ENCODE results near the gene CLEC4G.
A peak's percentile ranks its signal among the peaks of the same experiment; 100 is the strongest.

Gene CLEC4G

DNA sequence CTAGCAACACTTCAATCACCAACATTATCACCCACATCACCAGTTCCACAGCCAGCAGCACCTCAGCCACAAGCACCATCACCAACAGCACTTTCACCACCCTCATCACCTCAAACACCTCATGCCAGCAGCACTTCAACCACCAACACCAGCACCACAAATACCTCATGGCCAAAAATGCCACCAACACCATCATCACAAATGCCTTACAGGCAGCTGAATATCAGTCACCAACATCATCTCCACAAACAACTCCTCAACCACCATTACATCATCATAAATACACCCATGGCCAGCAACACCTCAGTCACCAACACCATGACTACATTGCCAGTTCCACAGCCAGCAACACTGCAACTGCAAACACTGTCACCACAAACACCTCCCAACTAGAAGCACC is 40.4 kb downstream of the CLEC4G start:
- DNase-seq = no peak

DNA sequence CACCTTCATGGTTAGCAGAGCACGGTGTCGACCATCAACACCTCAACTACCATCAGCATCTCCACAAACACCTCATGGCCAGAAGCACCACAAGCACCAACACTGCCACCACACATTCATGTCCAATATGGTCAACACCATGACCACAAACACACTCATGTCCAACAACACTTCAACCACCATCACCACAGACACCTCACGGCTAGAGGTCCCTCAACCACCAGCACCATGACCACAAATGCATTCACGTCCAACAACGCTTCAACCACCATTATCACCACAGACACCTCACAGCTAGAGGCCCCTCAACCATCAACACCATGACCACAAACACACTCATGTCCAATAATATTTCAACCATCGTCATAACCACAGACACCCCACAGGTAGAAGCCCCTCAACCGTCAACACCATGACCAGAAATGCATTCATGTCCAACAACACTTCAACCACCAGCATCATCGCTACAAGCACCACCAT is 41.1 kb downstream of the CLEC4G start:
- DNase-seq = no peak

DNA sequence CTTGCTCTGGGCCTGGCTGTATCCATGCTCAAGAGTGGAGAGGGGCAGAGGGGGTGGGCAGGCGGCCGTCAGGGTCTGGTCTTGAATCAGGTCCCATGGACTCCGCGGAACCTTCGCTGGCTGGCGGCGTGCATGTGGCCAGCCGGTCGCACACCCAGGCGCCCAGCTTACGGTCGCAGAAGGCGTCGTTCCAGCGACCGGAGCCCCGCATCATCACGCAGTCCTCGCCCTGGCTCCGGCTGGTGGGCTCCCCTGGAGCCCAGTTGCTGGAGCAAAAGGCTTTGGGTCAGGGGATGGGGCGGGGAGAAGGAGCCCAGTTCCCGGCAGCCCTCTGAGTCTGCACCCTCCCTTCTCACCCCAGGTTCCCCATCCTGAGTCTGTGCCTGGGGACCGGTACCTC is 42.7 kb downstream of the CLEC4G start:
- DNase-seq = no peak

DNA sequence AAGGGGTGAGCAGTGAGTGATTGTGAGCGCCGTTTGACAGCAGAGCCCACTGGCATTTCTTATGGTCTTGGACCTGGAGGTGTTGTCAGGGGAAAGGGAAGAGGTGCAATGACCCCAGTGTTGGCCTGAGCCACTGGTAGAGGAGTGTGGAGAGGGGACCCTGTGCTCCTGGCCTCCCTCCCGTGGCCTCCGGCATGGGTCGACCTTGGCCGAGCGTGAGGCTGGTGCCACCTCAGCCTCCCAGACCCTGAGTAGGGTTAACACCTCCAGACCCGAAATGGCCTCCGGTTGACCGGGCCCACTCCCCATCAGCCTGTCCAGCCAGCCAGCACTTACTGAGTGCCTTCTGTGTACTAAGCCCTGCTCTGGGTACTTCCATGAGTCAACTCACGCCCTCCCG is 44.7 kb downstream of the CLEC4G start:
- no peak for DNase-seq

DNA sequence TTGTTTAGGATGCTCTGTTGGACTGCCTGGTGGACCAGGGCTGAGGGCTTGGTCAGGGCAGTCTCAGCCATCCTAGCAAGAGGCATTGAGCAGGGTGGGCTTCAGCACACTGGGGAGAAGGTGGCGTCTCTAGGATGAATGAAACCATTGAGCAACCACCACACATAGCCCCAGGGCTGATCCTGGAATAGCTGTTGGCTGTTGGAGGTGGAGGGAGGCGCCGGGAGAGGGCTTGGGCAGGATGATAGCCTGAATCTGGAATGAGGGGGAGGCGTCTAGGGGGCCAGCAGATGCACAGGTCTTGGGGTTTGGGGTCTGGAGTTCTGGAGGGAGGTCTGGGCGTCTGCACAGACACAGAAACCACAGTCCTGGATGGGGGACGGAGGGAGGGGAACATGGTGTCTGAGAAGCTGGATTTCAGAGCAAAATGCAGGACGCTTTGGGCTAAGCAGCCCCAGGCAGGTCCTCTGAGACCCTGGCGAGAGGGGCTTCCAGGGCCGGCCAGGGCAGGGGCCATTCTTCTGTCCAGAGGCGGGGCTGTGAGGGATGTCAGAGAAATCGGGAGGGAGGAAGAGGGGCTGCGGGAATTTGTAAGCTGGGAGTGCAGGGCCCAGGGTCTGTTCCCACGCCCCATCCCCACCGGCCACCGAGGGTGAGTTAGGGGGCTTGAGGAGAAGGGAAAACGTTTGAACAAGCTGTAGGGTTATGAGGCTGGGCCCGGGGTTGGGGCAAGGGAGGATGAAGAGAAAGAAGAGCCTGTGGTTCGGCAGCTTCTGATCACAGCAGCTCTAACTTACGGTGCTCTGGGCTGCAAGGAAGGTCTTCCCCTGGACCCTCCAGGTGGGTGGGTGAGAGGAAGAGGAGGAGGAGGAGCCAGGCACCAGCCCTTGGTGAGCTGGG is 46.1 kb downstream of the CLEC4G start:
- no peak for DNase-seq

DNA sequence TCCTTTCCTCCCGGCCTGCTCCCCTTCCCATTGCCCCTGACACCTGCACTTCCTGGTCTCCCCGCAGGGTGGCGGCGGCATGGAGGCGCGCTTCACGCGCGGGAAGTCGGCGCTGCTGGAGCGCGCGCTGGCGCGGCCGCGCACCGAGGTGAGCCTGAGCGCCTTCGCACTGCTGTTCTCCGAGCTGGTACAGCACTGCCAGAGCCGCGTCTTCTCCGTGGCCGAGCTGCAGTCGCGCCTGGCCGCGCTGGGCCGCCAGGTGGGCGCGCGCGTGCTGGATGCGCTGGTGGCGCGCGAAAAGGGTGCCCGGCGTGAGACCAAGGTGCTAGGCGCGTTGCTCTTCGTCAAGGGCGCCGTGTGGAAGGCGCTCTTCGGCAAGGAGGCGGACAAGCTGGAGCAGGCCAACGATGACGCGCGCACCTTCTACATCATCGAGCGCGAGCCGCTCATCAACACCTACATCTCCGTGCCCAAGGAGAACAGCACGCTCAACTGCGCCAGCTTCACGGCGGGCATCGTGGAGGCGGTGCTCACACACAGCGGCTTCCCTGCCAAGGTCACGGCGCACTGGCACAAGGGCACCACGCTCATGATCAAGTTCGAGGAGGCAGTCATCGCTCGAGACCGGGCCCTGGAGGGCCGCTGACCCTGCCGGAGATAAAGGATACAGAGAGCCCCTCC is 49.6 kb downstream of the CLEC4G start:
- DNase-seq = no peak

DNA sequence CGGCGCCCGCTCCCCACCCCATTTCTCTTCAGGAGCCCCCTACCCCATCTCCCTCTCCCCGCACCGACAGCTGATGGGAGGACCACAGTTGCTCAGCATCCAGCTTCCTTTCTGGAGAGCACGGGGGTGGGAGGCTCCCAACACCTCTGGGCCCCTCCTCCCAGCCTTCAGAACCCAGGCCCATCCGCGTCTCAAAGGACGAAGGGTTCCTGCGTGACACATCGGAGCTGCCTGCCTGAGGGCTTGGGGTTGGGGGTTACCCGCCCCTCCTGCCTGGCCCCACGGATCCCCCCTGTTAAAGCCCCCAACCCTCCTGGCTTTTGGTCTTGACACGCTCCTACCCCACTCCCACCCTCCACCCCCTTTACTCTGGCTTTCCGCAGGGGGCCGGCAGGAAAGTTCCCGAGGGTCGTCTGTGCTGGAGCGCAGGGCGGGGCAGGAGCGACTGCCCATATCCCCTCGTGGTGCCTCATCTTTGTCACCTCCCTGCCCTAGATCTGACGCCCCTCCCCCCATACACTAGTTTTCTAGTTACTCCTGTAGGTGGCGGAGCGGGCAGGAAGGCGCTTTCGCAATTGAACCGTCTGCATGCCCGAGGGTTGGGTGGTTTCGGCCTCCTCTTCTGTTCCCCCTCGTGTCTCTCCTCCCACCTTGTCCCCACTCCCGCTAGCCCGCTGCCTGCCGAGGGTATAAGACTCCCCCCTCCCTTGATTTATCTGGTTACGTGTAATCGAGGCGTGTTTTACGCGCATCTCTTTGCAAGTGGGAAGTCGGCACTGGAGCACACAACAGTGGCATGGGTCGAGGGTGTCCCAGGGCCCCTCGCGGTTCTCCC is 50.4 kb downstream of the CLEC4G start:
- DNase-seq = no peak

DNA sequence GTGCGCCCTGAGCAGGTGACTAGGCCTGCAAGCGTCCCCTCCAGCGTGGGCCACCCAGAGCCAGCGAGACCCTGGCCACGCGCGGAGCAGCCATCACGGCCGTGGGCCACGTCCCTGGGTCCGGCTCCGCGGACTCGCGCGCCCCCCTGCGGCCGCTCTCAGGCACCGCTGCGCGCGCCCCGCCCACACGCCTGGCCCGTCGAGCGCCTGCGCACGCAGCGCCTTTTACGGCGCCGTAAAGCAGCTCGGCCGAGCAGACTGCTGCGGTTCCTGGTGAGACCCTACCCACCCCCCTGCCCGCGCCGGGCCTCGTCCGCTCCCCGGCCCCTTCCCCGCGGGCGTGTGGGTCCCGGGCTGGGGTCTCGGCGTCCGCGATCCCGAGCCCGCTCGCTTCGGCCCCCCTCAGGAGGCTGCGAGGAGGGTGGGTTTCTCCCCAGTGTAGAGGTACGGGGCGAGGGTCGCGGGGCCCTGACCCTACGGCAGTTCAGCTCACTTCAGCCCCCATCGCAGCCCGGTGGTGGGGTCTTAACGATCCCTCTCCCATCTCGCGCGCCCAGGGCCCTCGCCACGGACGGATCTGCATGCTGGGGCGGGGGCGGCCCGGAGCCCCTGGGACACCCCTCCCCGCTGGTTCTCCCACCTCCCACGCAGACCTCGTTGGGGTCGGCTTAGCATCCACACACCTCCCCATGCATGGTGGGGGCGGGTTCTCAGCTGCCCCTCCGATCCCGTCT is 51.1 kb downstream of the CLEC4G start, which contains the start of gene TRAPPC5:
TSS of gene TRAPPC5 (plus strand) at position 228 of the 734 bp plus-strand sequence. CDS start 1,421 bp downstream, outside the sequence.
- peak; percentile 41 for DNase-seq

DNA sequence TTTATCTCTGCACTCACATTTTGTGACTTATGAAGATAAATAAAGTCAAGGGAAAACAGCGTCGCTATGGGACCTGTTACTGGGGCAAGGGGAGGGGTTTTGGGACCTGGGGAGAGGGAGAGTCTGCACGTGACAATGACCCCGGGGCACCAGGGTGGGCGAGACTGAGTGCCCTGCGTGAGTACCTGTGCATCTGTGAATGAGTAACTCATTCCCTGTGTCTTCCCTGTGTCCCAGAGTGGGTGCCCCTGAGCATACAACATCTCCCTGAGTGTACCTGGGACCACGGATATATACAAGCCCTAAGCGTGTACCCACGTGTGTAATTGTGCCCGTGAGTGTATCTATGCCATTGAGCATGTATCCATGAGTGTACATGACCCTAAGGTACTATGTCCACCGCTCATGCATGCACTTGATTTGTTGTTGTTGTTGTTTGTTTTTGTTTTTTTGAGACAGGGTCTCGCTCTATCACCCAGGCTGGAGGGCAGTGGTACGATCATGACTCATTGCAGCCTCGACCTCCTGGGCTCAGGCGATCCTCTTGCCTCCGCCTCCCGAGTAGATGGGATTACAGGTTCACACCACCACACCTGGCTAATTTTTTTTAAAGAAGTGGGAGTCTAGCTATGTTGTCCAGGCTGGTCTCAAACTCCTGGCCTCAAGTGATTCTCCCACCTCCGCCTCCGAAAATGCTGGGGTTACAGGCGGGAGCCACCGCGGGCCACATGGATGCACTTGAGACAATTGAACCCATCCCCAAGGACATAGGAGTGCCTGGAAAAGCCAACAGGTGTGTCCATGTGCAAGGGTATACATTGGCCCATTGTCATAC is 51.9 kb downstream of the CLEC4G start:
- DNase-seq = no peak

DNA sequence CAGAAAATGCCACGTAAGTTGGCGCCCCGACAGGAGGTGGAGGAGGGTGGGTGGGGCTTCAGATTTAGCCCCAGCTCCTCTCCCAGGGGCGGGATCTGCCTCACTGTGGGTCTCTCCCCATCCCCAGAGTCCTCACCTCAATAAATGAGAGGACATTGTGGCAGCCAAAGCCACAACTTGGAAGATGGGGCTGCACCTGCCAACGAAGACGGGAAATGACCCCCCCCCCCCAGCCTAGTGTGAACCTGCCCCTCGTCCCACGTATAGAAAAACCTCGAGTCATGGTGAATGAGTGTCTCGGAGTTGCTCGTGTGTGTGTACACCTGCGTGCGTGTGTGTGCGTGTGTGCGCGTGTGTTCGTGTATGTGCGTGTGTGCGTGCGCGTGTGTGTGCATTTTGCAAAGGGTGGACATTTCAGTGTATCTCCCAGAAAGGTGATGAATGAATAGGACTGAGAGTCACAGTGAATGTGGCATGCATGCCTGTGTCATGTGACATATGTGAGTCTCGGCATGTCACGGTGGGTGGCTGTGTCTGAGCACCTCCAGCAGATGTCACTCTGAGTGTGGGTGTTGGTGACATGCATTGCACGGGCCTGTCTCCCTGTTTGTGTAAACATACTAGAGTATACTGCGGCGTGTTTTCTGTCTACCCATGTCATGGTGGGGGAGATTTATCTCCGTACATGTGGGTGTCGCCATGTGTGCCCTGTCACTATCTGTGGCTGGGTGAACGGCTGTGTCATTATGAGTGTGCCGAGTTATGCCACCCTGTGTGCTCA is 52.7 kb downstream of the CLEC4G start:
- DNase-seq = no peak
